ENCODE results near the gene AMH. TPM values are rescaled to one million over a fixed set of nuclear protein-coding genes. Genes with fewer than 3 reads are reported as not detected.
A peak's percentile ranks its signal among the peaks of the same experiment; 100 is the strongest.

AMH gene
- total RNA-seq (2021) (4.7 to 11.2 TPM (median 5.2 TPM) in 3 replicates), Bru-seq, nascent RNA (percentile 23 among the genes with signal in this experiment)
- long read RNA-seq, experiment 1, partial matches to known transcripts, result 0 of 3 reads
- long read RNA-seq, experiment 1, other reads (novel, unspliced or antisense), result 0 of 3 reads
- long read RNA-seq, experiment 2, partial matches to known transcripts, result 1 of 1 reads
- long read RNA-seq, experiment 2, other reads (novel, unspliced or antisense), result 0 of 1 reads
- long read RNA-seq, experiment 3, result 0 reads

DNA sequence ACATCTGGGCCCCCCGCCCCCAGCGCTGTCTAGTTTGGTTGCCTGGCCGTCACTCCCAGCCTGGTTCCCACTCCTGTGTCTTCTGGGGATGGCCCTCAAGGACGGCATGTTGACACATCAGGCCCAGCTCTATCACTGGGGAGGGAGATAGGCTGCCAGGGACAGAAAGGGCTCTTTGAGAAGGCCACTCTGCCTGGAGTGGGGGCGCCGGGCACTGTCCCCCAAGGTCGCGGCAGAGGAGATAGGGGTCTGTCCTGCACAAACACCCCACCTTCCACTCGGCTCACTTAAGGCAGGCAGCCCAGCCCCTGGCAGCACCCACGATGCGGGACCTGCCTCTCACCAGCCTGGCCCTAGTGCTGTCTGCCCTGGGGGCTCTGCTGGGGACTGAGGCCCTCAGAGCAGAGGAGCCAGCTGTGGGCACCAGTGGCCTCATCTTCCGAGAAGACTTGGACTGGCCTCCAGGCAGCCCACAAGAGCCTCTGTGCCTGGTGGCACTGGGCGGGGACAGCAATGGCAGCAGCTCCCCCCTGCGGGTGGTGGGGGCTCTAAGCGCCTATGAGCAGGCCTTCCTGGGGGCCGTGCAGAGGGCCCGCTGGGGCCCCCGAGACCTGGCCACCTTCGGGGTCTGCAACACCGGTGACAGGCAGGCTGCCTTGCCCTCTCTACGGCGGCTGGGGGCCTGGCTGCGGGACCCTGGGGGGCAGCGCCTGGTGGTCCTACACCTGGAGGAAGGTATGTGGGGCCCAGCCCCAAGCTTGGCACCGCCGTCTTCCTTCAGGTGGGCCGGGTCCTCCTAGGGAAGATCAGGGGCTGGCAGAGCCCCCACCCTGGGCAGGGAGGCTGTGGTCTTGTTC lies at the start of gene AMH:
AMH (plus strand) TSS at position 314 of the 857 bp plus-strand sequence; CDS start at position 324, 10 bp downstream.
- peaks cover 33% of the 10 kb centered on the region for H3K27me3 Mint-ChIP-seq (ENCODE audit: low read depth)
- DNase-seq (ENCODE audit: low spot score) (no peak), ATAC-seq (no peak)
- no peak within 1 kb of the TSS for H3K4me3 Mint-ChIP-seq
- CTCF ChIA-PET, result interaction anchor here (0.8 to 6.2 kb wide), 5 partner anchors 10 to 96 kb away, joined by 3 to 65 read pairs (median 5); partner anchors contain the start of gene PLEKHJ1
- H3K27ac Mint-ChIP-seq, result no peak within 1 kb of the TSS
- peaks cover 3% of the 10 kb centered on the region; the same call in 1 of the 2 replicates for H3K4me1 Mint-ChIP-seq
- peaks cover 13% of the 10 kb centered on the region for H3K36me3 Mint-ChIP-seq
- POLR2A ChIA-PET, result no interaction called here
- TF ChIP-seq GRHL2 (CRISPR knock-in tag; IDR thresholded peaks at IDR 0.05; ENCODE audit: insufficient replicate concordance, severe bottlenecking), result no peak
- no peak for TF ChIP-seq TEAD4 (CRISPR knock-in tag; IDR thresholded peaks at IDR 0.05)
- TF ChIP-seq ZNF425 (CRISPR knock-in tag; conservative IDR thresholded peaks at IDR 0.05), result no peak
- no peak for TF ChIP-seq IRF2 (CRISPR knock-in tag; IDR thresholded peaks at IDR 0.05; ENCODE audit: borderline replicate concordance, low read depth)
- no peak for TF ChIP-seq TP53 (CRISPR knock-in tag; IDR thresholded peaks at IDR 0.05)
- no peak for TF ChIP-seq CREB1 (CRISPR knock-in tag; IDR thresholded peaks at IDR 0.05)
- TF ChIP-seq ATF1 (CRISPR knock-in tag; IDR thresholded peaks at IDR 0.05), result no peak
- TF ChIP-seq FOXK1 (CRISPR knock-in tag; IDR thresholded peaks at IDR 0.05), result no peak
- no peak for TF ChIP-seq AFF4 (CRISPR knock-in tag; IDR thresholded peaks at IDR 0.05; ENCODE audit: borderline replicate concordance)
- no peak for TF ChIP-seq ETV6 (CRISPR knock-in tag; IDR thresholded peaks at IDR 0.05)
- H3K9me3 Mint-ChIP-seq, result no peaks in the 10 kb centered on the region

DNA sequence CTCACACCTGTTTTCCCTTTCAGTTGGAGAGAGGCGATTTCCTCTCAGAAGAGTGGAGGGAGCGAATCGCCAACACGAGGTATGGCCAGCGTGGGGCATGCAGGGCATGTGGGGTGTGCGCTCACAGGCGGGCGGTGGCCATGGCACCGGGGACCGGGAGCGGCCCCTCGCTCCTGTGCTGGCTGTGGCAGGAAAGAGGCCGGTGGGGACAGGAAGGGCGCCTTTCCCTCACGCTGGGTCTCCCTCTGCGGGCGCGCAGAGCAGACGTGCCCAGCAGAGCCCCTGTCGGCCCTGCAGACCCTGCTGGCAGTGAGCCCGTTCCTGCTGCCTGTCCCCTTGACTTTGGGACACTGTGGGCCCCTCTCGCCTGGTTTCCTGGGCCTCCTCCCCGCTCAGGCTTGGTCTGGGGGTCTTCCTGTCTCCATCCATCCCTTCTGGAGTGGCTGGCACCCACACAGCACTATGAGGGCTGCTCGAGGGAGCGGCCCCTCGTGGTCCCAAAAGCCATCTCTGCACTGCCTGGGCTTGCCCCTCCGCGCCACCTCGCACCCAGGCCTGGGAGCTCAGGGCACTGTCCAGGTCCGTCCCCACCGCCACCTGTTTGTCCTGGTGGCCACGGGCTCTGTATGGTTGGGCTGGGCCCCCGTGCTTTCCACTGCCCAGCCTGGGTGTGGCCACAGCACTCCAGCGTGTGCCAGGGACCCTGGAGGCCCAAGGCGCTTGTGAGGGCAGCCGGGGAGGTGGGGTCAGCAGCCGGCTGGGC lies 49.1 kb upstream of the AMH start:
- POLR2A ChIA-PET, result interaction anchor here (1.3 kb wide), 1 partner anchor 44 kb away, joined by 4 read pairs; no protein-coding TSS in a partner anchor
- CTCF ChIA-PET, result interaction anchor here (0.6 to 1.8 kb wide), 55 partner anchors 8 to 984 kb away, joined by 3 to 25 read pairs (median 6); partner anchors contain the start of genes AP3D1, LSM7, PLEKHJ1 and SPPL2B
- DNase-seq (ENCODE audit: low spot score) (no peak), ATAC-seq (no peak)
- Mint-ChIP-seq H3K36me3 (peaks cover 12% of the 10 kb centered on the region), H3K27me3 (ENCODE audit: low read depth) (no peaks in the 10 kb centered on the region), H3K27ac (no peak overlapping the region), H3K4me1 (no peaks in the 10 kb centered on the region), H3K4me3 (no peak overlapping the region), H3K9me3 (no peaks in the 10 kb centered on the region)
- TF ChIP-seq TP53 (CRISPR knock-in tag; IDR thresholded peaks at IDR 0.05) (no peak), RELA (CRISPR knock-in tag; IDR thresholded peaks at IDR 0.05; ENCODE audit: borderline replicate concordance) (no peak), NFE2L1 (CRISPR knock-in tag; IDR thresholded peaks at IDR 0.05) (no peak), PRRX2 (CRISPR knock-in tag; IDR thresholded peaks at IDR 0.05) (no peak), MAX (CRISPR knock-in tag; IDR thresholded peaks at IDR 0.05) (no peak), ZSCAN18 (CRISPR knock-in tag; IDR thresholded peaks at IDR 0.05) (no peak), SMAD4 (CRISPR knock-in tag; IDR thresholded peaks at IDR 0.05) (no peak), SMAD3 (CRISPR knock-in tag; IDR thresholded peaks at IDR 0.05; ENCODE audit: borderline replicate concordance) (no peak), ELF4 (CRISPR knock-in tag; IDR thresholded peaks at IDR 0.05; ENCODE audit: low read depth) (no peak), ATF1 (CRISPR knock-in tag; IDR thresholded peaks at IDR 0.05) (no peak)
- TF ChIP-seq, protein P1, sequence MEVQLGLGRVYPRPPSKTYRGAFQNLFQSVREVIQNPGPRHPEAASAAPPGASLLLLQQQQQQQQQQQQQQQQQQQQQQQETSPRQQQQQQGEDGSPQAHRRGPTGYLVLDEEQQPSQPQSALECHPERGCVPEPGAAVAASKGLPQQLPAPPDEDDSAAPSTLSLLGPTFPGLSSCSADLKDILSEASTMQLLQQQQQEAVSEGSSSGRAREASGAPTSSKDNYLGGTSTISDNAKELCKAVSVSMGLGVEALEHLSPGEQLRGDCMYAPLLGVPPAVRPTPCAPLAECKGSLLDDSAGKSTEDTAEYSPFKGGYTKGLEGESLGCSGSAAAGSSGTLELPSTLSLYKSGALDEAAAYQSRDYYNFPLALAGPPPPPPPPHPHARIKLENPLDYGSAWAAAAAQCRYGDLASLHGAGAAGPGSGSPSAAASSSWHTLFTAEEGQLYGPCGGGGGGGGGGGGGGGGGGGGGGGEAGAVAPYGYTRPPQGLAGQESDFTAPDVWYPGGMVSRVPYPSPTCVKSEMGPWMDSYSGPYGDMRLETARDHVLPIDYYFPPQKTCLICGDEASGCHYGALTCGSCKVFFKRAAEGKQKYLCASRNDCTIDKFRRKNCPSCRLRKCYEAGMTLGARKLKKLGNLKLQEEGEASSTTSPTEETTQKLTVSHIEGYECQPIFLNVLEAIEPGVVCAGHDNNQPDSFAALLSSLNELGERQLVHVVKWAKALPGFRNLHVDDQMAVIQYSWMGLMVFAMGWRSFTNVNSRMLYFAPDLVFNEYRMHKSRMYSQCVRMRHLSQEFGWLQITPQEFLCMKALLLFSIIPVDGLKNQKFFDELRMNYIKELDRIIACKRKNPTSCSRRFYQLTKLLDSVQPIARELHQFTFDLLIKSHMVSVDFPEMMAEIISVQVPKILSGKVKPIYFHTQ (CRISPR knock-in tag; IDR thresholded peaks at IDR 0.05), result no peak

Data from WTC11 (cell line).